SU-DHL-6 (cell line): ENCODE measurements around the gene LYZ.

Experiments
- EZH2phosphoT487 ChIP-seq: fragments of 200-600 bp; sonication (generic), shearing (Covaris generic); conservative IDR thresholded peaks from 2 replicates; pipeline ENCODE4 v1.6.1; 2018; ENCODE audit warnings: mild to moderate bottlenecking, antibody characterized with exemption, low read length, moderate library complexity, mixed read lengths
- TF ChIP-seq, protein P1 (sequence below): fragments of 200-600 bp; sonication (generic); IDR thresholded peaks from one replicate; pipeline ENCODE4 v1.5.1; 2017; ENCODE audit warnings: antibody characterized with exemption, mild to moderate bottlenecking, low read length, moderate library complexity; ENCODE audit not compliant: insufficient read depth, poor library complexity, severe bottlenecking

DNA sequence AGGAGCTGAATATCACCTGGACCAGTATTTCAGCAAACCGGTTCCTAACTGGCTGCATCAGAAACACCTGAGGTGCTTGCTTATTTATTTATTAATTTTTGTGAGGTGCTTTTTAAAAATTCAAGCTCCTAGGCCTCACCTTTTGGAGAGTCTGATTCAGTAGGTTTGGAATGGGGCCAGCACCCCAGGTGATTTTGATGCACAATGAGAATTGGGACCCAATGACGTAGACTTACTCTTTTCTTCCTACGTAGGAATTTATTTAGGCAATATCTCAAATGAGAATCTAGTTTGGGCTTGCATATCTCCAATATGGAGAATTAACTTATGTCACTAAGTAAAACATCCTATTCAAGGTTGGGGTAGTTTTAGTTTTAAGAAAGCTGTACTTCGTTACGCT, 18.6 kb downstream of the LYZ start:
- TF ChIP-seq, protein P1, sequence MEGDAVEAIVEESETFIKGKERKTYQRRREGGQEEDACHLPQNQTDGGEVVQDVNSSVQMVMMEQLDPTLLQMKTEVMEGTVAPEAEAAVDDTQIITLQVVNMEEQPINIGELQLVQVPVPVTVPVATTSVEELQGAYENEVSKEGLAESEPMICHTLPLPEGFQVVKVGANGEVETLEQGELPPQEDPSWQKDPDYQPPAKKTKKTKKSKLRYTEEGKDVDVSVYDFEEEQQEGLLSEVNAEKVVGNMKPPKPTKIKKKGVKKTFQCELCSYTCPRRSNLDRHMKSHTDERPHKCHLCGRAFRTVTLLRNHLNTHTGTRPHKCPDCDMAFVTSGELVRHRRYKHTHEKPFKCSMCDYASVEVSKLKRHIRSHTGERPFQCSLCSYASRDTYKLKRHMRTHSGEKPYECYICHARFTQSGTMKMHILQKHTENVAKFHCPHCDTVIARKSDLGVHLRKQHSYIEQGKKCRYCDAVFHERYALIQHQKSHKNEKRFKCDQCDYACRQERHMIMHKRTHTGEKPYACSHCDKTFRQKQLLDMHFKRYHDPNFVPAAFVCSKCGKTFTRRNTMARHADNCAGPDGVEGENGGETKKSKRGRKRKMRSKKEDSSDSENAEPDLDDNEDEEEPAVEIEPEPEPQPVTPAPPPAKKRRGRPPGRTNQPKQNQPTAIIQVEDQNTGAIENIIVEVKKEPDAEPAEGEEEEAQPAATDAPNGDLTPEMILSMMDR = no peak
- TF ChIP-seq EZH2phosphoT487 = no peak
